COLO668 (cell line): ENCODE measurements around the gene MKRN1.
A peak's percentile ranks its signal among the peaks of the same experiment; 100 is the strongest.
"Not testable (repeated sequence)": the region's sequence is repeated elsewhere in the genome, so short reads cannot be mapped to it uniquely, and the experiment has no call there.

Source experiments
- DNase-seq: peaks from one replicate; lab custom pipeline; 2025; ENCODE audit not compliant: unreplicated experiment; lab: John Stamatoyannopoulos, UW

The MKRN1 gene

DNA sequence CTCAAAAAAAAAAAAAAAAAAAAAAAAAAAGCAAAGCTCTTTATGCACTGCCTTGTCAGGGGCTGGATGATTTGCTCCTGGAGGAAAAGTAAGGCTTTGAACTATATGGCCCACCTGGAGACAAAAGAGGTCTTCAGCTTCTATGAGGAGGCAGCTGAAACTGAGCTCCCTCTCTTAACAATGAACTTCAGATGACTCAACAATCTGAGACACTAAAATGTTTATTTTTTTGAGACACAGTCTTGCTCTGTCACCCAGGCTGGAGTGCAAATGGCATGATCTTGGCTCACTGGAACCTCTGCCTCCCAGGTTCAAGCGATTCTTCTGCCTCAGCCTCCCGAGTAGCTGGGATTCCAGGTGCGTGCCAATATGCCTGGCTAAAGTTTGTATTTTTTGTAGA lies 38.7 kb downstream of the MKRN1 start:
- no peak for DNase-seq

DNA sequence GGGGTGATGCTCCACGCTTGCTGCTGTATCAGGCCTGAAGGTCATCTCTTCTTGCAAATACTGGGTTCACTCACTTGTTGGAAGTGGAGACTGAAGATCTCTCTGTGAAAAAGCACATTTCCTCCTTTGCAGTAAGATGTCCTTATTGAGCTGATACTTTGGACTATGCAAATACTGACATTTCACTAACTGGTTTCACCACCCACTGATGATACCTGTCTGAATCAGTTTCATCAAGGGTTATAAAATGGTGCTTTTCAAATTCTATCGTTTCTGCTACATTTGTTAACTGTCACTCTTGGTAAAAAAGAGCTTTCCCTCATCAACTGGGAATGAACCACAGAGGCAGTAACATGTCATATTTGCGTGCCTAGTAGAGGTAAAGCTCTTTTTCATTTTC lies 39.9 kb downstream of the MKRN1 start:
- no peak for DNase-seq

DNA sequence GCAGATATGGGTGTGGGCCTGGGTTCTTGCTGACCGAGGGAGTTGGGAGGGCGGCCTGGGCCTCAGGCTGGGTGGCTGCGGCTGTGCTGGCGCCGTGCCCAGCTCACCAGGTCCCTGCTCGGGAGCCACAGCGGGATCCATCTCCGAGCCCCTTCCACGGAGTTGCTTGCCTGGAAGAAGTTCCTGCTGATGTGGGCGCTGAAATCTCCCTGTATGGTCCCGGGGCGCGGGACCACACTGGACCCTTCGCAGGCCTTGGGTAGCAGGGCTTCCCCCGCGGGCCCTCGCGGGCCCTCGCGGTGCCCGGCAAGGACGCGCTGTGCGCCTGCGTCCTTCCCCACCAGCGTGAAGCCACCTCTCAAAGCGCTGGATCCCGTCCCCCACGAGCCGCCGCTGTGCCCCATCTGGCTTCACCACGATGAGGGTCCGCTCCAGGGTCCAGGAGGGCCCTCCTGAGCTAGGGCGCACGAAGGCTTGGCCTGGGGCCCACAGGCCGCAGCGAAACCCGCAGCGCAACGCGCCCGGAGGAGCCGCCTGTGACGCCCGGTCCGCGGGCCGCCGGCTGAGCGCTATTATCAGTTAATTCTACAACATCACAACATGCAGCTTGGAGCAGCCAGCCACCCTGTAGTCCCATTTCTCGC lies 43.9 kb downstream of the MKRN1 start:
- DNase-seq = peak; percentile 43

DNA sequence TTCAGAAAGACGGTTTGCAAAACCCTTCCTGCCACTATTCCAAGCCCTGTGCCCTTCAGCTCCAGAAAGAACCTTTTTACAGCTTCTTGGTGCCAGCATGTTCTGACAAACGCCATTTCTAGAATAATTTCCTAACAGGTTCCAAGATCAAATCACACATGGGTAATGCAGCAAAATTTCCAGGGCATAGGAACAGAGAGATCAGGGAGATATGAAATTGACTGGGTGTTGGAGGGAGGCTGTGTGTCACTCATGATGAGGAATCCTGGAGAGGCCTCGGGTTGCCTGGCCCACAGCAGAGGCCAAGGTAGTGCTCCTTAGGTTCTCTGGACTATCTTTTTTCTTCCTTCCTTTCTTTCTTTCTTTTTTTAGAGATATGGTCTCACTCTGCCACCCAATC lies 45.9 kb downstream of the MKRN1 start:
- DNase-seq = no peak

DNA sequence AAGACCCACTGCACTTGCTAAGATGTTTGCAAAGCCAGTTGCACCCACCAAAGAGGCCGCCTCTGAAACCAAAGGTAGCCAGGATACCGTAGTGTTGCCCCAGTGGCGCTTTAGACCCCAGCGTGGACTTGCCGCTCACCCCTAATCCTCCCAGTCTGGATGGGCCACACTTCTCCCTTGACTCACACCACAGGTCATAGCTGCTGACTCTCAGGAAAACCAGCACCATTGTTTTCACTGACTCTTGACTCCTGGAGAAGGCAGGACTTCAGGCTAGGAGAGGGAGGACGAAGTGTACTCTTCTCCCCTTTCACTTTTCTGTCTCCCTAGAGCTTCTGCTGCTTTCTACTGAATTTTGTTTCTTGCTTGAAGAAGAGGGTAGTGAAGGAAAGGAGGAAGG lies 53.2 kb downstream of the MKRN1 start:
- no peak for DNase-seq

DNA sequence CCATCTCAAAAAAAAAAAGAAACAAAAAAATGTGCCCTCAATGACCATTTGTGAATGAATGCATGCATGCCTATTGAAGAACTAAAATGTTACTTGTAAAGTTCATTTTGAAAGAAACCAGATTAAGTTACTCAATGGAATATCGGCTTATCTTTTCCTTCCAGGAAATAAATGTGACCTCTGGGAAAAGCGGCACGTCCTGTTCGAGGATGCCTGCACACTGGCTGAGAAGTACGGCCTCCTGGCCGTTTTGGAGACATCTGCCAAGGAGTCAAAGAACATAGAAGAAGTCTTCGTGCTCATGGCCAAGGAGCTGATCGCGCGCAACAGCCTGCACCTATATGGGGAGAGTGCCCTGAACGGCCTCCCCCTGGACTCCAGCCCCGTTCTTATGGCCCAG lies 53.6 kb downstream of the MKRN1 start:
- DNase-seq = no peak

DNA sequence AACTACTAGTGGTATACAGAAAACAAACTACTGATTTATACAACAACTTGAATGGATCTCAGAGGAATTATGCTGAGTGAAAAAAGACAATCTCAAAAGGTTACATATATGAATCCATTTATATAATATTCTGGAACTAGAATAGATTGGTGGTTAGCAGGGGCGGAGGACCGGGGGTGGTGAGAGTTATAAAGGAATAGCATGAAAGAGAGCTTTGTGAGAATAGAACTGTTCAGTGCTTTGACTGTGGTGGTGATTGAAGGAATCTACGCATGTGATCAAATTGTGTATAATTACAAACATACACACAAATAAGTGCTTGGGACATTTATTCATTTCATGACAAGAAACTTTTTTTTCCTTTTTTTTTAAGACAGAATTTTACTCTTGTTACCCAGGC lies 55.8 kb downstream of the MKRN1 start:
- DNase-seq = no peak

DNA sequence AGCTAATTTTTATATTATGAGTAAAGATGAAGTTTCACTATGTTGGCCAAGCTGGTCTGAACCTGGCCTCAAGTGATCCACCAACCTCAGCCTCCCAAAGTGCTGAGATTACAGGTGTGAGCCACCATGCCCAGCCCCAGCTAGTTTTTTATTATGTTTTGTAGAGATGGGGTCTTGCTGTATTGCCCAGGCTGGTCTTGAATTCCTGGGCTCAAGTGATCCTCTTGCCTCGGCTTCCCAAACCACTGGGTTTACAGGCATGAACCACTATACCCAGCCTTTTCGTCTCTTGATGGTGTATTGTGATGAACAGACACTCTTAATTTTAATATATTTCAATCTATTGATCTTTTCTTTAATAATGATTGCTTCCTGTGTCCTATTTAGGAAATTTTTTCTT lies 57.8 kb downstream of the MKRN1 start:
- DNase-seq = no peak

DNA sequence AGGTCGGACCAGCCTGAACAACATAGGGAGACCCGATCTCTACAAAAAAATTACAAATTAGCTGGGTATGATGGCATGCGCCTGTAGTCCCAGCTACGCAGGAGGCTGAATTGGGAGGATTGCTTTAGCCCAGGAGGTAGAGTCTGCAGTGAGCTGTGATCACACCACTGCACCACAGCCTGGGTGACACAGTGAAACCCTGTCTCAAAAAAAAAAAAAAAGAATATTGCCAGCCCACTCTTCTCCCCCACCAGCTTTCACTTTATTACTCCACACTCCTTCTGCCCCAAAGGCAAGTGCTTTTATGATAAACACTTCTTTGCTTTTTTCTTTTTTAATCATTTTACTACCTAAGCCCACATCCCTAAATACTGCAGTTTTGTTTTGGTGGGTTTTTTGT lies 60.7 kb downstream of the MKRN1 start:
- DNase-seq = no peak

DNA sequence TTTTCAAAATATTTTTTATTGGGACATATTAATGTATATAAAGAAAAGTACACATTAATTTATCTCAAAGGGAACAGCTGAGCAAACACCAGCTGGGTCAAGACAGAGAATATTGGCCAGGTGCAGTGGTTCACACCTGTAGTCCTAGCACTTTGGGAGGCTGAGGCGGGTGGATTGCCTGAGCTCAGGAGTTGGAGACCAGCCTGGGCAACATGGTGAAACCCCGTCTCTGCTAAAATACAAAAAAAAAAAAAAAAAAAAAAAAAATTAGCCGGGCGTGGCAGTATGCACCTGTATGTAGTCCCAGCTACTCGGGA lies 61.2 kb downstream of the MKRN1 start:
- DNase-seq = peak; percentile 85

DNA sequence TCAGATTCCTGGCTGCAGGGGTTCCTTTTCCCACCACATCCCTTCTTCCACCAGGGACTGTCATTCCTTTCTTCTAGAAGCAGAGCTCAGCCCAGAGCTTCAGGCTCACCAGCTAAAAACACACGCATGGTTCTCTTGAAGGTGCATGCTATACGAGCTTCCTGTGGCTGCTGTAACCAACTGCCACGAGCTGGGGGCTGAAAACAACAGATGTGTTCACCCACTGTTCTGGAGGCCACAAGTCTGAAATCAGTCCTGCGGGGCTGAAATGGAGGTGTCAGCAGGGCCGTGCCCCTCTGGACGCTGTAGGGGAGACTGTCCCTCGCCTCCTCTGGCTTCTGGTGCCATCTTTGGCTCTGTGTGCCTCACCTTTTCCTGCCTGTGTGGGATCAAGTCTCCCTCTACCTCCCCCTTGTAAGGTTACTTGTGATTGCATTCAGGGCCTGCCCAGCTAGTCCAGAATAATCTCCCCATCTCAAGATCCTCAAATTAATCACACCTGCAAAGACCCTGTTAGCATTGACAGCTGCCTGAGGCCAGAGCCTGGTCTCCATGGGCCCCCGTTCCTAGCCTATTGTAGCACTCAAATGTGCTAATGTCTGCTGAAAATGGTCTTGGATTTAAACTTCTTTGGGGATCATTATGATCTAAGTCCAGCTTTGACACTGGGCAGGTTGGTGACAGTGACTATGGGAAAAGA lies 61.7 kb downstream of the MKRN1 start:
- peak; percentile 61 for DNase-seq

DNA sequence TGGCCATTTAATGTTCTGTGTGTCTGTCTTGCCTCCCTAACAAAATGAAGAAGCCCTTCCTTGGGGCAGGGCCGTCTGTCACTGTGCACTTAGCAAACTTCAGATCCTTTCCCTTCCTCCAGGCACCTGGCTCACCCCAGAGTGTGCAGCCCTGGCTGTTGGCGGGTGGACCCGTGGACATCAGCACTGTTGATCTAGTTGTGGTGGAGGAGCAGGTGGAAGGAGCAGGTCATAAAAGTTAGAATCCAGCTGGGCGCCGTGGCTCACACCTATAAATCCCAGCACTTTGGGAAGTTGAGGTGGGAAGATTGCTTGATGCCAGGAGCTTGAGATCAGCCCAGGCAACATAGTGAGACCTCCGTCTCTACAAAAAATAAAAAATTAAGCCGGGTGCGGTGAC lies 62.7 kb downstream of the MKRN1 start:
- peak; percentile 69 for DNase-seq

DNA sequence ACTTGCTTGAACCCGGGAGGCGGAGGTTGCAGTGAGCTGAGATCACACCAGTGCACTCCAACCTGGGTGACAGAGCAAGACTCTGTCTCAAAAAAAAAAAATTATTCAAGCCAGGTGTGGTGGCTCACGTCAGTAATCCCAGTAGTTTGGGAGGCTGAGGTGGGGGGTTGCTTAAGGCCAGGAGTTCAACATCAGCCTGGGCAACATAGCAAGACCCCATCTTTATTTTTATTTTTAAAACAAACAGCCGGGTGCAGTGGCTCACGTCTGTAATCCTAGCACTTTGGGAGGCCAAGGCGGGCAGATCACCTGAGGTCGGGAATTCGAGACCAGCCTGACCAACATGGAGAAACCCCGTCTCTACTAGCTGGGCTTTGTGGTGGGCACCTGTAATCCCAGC lies 63.5 kb downstream of the MKRN1 start:
- not testable (repeated sequence) for DNase-seq

DNA sequence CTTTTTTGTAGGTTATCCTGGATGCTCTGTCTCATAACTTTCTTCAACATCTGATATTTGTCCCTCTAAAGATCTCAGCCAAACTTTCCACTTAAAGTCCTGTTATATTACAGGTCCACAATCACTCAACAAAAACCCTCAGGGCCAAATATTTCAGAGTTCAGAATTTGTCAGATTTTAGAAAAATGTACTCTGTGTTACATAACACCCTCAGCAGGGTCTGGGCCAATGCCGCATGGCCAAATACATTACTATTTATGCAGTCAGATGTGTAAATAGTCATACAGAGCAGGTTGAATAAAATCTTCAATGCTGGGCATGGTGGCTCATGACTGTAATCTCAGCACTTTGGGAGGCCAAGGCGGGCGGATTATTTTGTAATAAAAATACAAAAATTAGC lies 63.9 kb downstream of the MKRN1 start:
- DNase-seq = no peak

DNA sequence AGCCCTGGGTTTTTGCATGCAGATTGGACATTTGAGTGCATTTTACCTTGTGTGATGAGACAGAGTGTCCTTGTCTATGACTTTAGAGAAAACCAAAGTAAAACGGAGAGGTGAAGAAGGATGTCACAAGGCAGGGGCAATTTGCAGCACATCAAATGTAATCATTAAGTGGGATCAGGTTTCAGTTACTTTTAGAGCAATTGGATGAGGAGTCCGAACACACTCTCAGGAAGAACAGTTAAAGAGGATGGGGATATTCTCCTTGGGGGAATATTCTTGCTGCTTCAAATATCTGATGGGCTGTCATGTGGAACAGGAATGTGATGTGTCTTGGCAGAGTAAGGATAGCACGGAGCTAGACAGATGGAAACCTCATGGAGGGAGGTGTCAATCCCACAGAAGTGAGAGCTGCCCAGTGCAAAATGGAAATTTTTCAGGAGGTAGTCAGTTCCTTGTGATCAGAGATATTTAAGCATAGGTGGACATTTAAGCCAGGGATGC lies 74.7 kb downstream of the MKRN1 start:
- no peak for DNase-seq

DNA sequence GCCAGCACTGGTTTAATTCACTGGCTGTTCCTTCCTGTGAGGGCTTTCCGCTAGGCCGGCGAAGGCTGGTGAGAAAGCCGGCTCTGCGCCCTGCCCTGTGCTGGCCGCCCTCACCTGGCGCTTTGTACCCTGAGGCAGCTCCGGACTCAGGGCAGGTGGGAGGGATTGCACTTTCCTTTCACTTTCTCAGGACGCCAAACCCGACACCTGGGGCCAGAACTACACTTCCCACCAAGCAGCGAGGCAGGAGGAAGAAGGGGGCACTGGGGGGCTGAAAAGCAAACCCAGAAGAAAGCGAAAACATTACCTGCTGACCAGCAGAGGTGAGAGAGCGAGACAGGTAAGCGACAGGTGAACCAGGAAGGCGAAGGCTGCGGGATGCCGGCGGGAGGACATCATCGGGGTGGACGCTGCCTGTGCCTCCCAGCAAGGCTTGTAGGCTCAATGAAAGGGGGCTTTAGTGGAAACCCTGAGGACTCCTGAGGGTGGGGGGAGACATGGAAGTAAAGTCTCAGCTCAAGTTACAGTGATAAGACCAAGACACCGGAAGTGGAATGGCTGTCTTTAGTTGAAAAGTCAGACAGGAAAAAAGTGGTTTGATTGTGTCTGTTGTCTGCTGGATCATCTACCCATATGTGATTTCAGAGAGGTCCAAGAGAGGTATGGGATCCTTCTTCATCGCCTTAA lies 75.3 kb downstream of the MKRN1 start, which contains the start of gene RAB19:
Gene RAB19, plus strand, starts transcription at position 181 of the 687 bp plus-strand sequence. CDS start 3,589 bp downstream, outside the sequence.
- peak; percentile 85 for DNase-seq
